GM18867 (cell line): ENCODE data around the gene SEMA4C.
A peak's percentile ranks its signal among the peaks of the same experiment; 100 is the strongest.

Source experiments
- ATAC-seq: cut with Tn5 transposase; IDR thresholded peaks from one replicate; pipeline ENCODE4 v1.9.1; 2021; ENCODE audit warnings: mild to moderate bottlenecking, moderate library complexity; ENCODE audit not compliant: unreplicated experiment

SEMA4C gene

GRCh38 chr2:96844405-96844808 lies 25.5 kb downstream of the SEMA4C start:
- ATAC-seq: no peak

DNA sequence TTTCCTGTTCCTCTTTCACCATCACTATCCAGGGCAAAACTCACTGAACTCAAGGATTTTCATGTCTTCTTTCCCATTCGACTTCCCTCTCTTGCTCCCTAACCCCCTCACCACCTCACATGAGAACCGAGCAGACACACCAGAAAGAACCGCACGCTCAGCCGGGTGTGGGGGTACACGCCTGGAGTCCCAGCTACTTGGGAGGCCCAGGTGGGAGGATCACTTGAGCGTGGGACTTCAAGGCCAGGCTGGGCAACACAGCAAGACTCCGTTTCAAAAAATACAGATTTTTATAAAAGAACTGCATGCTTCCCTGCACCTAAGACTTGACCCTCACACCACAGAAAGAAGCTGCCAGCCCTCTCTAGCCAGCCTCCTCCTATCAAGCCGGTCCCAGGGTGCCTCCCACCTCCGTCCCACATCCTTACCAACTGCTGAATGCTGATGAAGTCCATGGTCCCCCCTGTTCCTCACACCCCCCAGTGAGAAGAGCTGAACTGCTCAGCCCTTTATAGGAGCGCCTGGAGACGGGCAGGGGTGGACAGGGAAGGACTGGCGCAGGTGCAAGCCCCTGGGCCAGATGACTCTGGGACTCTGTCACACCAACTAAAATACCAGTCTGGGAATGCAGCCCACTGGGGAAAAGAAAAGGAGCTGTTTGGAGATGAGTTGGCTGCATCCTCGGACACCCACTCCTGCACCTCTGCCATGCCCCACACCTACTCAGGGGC lies 26.2 kb downstream of the SEMA4C start, which contains the start of gene ANKRD23:
Gene ANKRD23 (minus strand): TSS at position 484 of the 731 bp plus-strand sequence. CDS start 29 bp downstream, at position 455.
- no peak for ATAC-seq

- no peak for ATAC-seq
Observed at GRCh38 chr2:96842600-96842999, 27.3 kb downstream of the SEMA4C start.

DNA sequence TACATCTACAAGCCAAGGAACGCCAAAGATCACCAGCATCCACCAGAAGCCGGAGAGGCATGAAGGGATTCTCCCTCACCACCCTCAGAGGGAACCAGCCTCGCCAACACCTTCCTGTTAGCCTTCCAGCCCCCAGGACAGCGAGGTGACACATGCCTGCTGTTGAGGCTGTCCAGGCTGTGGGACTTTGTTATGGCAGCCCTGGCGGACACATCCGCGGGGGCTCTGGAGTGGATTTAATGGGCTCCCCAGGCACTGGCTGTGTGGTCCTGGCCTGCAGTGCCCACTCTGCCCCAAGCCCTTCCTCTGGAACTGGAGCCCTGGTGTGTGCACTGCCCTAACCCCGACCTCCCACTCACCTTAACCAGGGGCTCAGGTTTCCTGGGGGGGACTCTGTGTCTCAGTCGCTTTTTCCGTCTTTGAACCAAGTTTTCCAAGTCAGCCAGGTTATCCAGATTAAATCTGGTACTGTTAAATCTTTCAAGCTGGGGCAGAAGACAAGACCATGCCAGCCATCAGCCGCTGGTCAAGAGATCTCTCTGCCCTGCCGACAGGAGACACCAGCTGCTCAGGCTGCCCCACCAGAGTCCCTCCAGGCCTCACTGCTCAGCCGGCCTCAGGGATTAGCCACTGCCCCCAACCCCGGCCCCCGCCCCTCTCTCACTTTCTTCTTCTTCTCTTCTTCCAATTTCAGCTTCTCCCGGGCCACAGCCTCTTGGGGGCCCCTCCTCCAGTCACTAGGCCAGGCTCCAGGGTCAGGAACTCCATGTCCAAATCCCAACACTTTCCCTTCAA lies 28.0 kb downstream of the SEMA4C start:
- no peak for ATAC-seq

DNA sequence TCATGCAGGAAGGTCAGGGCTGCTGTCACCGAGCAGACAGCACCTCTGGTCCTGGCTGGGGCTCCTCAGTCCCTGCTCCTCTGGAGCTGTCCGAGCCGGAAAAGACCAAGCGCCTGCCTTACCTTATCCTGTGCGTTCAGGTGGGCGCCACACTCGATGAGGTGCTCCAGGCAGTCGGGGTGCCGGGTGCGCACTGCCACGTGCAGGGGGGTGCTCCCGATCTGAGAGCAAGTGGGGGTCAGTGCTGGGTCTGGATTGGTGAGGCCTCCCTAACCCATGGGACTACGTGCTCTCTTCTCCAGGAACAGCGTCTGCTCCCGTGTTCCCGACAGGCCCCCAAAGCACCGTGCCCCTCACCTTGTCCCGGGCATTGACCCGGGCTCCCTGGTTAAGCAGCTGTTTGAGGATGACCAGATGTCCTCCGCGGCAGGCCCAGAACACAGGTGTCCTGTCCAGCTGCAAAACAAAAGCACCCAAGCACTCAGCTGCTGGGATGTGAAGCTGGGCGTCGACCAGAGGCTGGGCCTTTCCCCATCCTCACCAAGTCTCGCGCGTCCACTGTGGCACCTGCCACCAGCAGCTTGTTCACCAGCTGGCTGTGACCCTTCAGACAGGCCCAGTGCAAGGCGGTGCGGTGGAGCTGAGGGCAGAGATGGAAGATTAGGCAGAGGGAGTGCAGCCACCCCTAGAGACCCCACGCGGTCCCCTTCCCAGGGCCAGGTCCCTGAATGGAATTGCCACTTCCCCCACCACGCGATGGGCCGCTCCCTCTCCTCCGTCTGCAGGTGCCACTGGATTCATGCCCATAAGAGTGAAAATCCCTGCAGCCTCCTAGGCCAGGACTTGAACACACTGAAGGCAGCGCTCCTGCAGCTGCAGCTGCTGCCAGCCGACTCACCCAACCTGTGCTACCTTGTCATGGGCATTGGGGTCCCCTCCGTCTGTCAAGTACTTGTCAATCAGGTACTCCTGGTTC lies 29.7 kb downstream of the SEMA4C start:
- no peak for ATAC-seq

DNA sequence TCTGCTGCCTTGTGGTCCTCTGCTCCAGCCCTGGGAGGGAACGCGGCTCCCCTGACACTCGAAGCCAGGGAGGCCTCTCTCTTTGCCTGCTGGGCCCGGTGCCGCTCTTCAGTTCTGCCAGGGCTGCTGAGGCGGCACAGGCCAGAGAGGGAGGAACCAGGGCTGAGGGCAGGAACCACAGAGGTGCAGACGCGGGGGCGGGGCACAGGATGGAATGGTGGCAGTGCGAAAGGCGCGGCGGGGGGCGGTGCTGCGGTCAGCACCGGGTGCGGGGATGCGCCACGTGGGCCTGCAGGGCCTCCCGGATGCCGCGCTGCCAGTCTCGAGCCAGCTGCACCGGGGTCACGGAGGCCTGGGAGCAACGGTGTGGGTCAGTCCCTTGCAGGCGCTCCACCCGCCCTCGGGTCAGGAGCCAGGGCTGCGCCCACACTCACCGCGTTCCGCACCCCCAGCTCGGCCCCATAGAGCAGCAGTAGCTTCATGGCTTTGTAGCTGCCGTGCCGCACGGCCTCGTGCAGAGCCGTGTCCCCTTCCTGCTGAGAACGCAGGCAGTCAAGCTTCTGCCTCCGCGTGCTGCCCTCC lies 30.5 kb downstream of the SEMA4C start:
- ATAC-seq: peak; percentile 82

- no peak for ATAC-seq
Observed at GRCh38 chr2:96838345-96839292, 31.3 kb downstream of the SEMA4C start.

- no peak for ATAC-seq
Observed at GRCh38 chr2:96837575-96837974, 32.3 kb downstream of the SEMA4C start.

DNA sequence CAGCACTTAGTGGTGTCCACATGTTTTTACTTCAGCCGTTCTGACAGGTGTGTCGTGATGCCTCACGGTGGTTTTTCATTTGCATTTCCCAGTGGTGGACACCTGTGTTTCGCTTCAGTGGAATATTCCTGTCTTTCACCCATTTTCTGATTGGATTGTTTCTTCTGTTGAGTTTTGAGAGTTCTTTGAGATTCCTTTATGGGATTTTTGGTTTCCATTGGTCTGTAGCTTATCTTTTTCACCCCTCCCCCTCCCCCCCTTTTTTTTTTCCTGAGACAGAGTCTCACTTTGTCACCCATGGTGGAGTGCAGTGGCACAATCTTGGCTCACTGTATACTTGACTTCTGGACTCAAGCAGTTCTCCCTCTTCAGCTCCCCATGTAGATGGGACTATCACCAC lies 34.0 kb downstream of the SEMA4C start:
- ATAC-seq: no peak

GRCh38 chr2:96832754-96833507 lies 36.9 kb downstream of the SEMA4C start:
- ATAC-seq: no peak

DNA sequence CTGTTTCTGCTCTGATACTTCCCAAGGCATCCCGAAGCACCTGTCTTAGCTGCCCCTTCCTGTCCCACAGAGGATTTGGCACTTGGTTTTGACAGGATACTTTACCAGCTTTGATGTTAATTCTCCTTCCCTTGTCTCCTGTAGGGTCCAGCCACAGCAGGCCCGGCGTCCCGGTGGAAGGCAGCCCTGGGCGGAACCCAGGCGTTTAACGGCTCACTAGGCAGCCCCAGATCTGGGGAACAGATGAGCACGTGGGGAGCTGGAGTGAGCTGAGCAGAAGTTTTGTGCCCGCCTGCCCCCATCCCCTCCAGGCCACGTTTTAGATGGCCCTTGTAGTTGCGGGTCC lies 37.5 kb downstream of the SEMA4C start:
- ATAC-seq: no peak

- no peak for ATAC-seq
Observed at GRCh38 chr2:96831679-96832078, 38.2 kb downstream of the SEMA4C start.

GRCh38 chr2:96830044-96830562 lies 39.8 kb downstream of the SEMA4C start:
- ATAC-seq: no peak

DNA sequence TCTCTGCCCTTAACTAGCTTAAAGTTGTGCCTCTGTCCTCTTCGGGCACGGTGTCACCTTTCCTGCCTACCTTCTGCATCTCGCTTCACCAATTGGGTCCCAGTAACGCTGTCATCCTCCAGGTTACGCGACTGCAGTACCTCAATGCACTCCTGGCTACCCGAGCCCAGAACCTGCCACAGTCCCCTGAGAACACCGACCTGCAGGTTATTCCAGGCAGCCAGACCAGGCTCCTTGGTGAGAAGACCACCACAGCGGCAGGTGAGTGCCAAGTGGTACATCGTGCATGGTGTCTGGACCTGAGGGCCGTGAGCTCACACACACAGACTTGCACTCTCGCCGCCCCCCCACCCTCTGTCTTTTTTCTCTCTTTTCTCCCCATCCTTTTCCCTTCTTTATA lies 41.0 kb downstream of the SEMA4C start:
- no peak for ATAC-seq

- ATAC-seq: no peak
Observed at GRCh38 chr2:96828436-96828835, 41.4 kb downstream of the SEMA4C start.

- ATAC-seq: no peak
Observed at GRCh38 chr2:96826546-96827278, 43.2 kb downstream of the SEMA4C start.

DNA sequence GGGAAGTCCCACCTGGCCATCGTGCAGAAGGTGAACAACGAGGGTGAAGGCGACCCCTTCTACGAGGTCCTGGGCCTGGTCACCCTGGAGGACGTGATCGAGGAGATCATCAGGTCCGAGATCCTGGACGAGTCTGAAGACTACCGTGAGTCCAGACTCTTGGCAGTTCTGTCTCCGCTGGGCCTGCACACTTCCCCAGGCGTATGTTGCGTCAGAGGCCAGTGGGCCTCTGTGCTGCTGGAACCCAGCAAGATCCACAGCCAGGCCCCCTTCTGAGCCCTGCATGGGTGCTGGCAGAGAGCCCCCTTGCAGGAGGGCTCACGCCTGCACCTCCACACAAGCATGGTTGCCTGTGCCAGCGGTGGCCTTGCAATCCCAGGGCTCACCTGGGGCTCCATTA lies 44.8 kb downstream of the SEMA4C start:
- ATAC-seq: no peak
